HG02623 (cell line): ENCODE measurements around the gene RNF40.

Source experiments
- ATAC-seq: cut with Tn5 transposase; IDR thresholded peaks from one replicate; pipeline ENCODE4 v1.9.1; 2021; ENCODE audit warnings: moderate library complexity; ENCODE audit not compliant: unreplicated experiment

RNF40 gene

GRCh38 chr16:30740364-30741251 lies 21.5 kb upstream of the RNF40 start:
- ATAC-seq, result no peak

- no peak for ATAC-seq
Observed at GRCh38 chr16:30741461-30741914, 20.6 kb upstream of the RNF40 start.

- ATAC-seq, result no peak
Observed at GRCh38 chr16:30743716-30744115, 18.4 kb upstream of the RNF40 start.

- ATAC-seq, result no peak
Observed at GRCh38 chr16:30744183-30744582, 17.9 kb upstream of the RNF40 start.

GRCh38 chr16:30745082-30745481 lies 17.0 kb upstream of the RNF40 start:
- ATAC-seq, result no peak

- no peak for ATAC-seq
Observed at GRCh38 chr16:30746638-30747175, 15.4 kb upstream of the RNF40 start.

GRCh38 chr16:30747331-30747730 lies 14.8 kb upstream of the RNF40 start:
- ATAC-seq, result no peak

- peak; percentile 95 for ATAC-seq
Observed at GRCh38 chr16:30747799-30748633, 14.1 kb upstream of the RNF40 start, which contains the start of gene PHKG2. PHKG2 (plus strand) TSS chr16:30748425; CDS start chr16:30748821, 396 bp downstream.

GRCh38 chr16:30748634-30749445 lies 13.3 kb upstream of the RNF40 start:
- ATAC-seq, result no peak

- ATAC-seq, result no peak
Observed at GRCh38 chr16:30750201-30750600, 11.9 kb upstream of the RNF40 start.

GRCh38 chr16:30750876-30751465 lies 11.2 kb upstream of the RNF40 start:
- ATAC-seq, result no peak

- no peak for ATAC-seq
Observed at GRCh38 chr16:30753596-30753995, 8.5 kb upstream of the RNF40 start.

- no peak for ATAC-seq
Observed at GRCh38 chr16:30755955-30756780, 6.0 kb upstream of the RNF40 start.

GRCh38 chr16:30756781-30757100 lies 5.4 kb upstream of the RNF40 start:
- no peak for ATAC-seq

- ATAC-seq, result no peak
Observed at GRCh38 chr16:30757316-30757715, 4.8 kb upstream of the RNF40 start.

- ATAC-seq, result no peak
Observed at GRCh38 chr16:30758988-30759491, 3.1 kb upstream of the RNF40 start.

GRCh38 chr16:30760001-30760559 lies 2.0 kb upstream of the RNF40 start:
- ATAC-seq, result no peak

- ATAC-seq, result no peak
Observed at GRCh38 chr16:30760577-30761426, 1.3 kb upstream of the RNF40 start.
